Measurements from ENCODE around the gene LRRFIP1.
"Not testable (repeated sequence)": the region's sequence is repeated elsewhere in the genome, so short reads cannot be mapped to it uniquely, and the experiment has no call there.

LRRFIP1 gene

GRCh38 chr2:237666606-237667005 lies 39.2 kb downstream of the LRRFIP1 start:
- TF ChIP-seq SPI1 (IDR thresholded peaks at IDR 0.05; ENCODE audit: borderline replicate concordance, low read depth) (no peak), GABPA (IDR thresholded peaks at IDR 0.05; ENCODE audit: low read depth) (no peak), CTCF (IDR thresholded peaks at IDR 0.05; ENCODE audit: insufficient read depth, low read length) (no peak), POLR2AphosphoS5 (IDR thresholded peaks at IDR 0.05; ENCODE audit: low read depth) (no peak)
- H3K27ac ChIP-seq (replicated peaks): no peak overlapping the region
- H3K27me3 ChIP-seq (ENCODE audit: insufficient read depth, poor library complexity, severe bottlenecking): peaks cover 2% of the 10 kb centered on the region
- no peak overlapping the region for H3K4me3 ChIP-seq (replicated peaks; ENCODE audit: insufficient read depth, low read length)
- no peak for DNase-seq (ENCODE audit: low read depth in 1 of 2, low spot score in 1 of 2)

DNA sequence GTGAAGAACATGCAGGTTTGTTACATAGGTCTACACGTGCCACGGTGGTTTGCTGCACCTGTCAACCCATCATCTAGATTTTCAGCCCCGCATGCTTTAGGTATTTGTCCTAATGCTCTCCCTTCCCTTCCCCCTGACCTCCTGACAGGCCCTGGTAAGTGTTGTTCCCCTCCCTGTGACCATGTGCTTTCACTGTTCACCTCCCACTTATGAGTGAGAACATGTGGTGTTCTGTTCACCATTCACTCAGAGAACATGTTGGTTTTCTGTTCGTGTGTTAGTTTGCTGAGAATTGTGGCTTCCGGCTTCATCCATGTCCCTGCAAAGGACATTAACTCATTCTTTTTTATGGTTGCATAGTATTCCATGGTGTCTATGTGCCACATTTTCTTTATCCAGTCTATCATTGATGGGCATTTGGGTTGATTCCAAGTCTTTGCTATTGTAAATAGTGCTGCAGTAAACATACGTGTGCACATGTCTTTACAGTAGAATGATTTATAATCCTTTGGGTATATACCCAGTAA lies 39.7 kb downstream of the LRRFIP1 start:
- not testable (repeated sequence) for H3K4me3 ChIP-seq (replicated peaks; ENCODE audit: insufficient read depth, low read length); H3K27ac ChIP-seq (replicated peaks); DNase-seq (ENCODE audit: low read depth in 1 of 2, low spot score in 1 of 2); H3K27me3 ChIP-seq (ENCODE audit: insufficient read depth, poor library complexity, severe bottlenecking)

DNA sequence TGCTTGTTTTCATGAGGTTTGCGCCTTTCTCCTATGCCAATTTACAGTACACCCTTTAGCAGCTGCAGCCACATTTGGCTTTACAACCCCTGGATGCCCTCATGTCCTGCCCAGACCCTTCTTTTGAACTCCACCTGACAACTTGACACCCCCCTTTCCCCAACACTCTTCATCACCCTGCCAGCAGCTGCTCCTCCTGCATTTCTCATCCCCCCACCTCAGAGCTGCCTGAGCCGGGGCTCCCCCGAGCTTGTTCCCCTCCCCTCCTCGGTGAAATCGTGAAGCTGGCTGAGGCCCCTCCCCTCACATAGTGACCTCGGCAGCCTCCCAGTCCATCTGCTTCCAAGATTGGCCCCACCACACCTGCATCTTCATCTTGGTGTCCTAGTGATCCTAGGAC lies 40.5 kb downstream of the LRRFIP1 start:
- TF ChIP-seq CTCF (IDR thresholded peaks at IDR 0.05; ENCODE audit: insufficient read depth, low read length): no peak
- TF ChIP-seq REST (IDR thresholded peaks at IDR 0.05; ENCODE audit: insufficient replicate concordance, low read depth): no peak
- TF ChIP-seq POLR2AphosphoS5 (IDR thresholded peaks at IDR 0.05; ENCODE audit: low read depth): no peak
- TF ChIP-seq SPI1 (IDR thresholded peaks at IDR 0.05; ENCODE audit: borderline replicate concordance, low read depth): no peak
- TF ChIP-seq GABPA (IDR thresholded peaks at IDR 0.05; ENCODE audit: low read depth): no peak
- no peak for DNase-seq (ENCODE audit: low read depth in 1 of 2, low spot score in 1 of 2)
- Histone ChIP-seq H3K27me3 (ENCODE audit: insufficient read depth, poor library complexity, severe bottlenecking) (peaks cover 2% of the 10 kb centered on the region), H3K27ac (replicated peaks) (no peak overlapping the region), H3K4me3 (replicated peaks; ENCODE audit: insufficient read depth, low read length) (no peak overlapping the region)

DNA sequence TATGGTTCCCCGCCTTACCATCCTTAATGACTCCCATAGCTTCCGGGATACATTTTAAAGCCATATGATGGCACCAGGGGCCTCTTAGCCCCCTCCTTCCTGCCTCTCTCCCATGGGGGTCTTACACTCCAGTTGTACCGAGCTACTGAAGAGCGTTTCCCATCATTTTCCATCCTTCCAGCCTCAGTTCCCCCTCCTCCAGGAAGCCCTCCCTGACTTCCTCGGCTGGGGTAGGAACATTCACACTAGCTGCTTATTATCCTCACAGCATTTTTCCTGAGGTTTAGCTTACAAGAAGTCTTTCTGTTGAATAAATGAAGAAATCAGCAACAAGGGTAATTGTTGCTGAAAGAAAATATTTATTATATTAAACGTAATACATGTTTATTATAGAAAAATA lies 41.1 kb downstream of the LRRFIP1 start:
- Histone ChIP-seq H3K4me3 (replicated peaks; ENCODE audit: insufficient read depth, low read length) (no peak overlapping the region), H3K27ac (replicated peaks) (no peak overlapping the region), H3K27me3 (ENCODE audit: insufficient read depth, poor library complexity, severe bottlenecking) (peaks cover 2% of the 10 kb centered on the region)
- no peak for DNase-seq (ENCODE audit: low read depth in 1 of 2, low spot score in 1 of 2)
- TF ChIP-seq POLR2AphosphoS5 (IDR thresholded peaks at IDR 0.05; ENCODE audit: low read depth) (no peak), SPI1 (IDR thresholded peaks at IDR 0.05; ENCODE audit: borderline replicate concordance, low read depth) (no peak), GABPA (IDR thresholded peaks at IDR 0.05; ENCODE audit: low read depth) (no peak), CTCF (IDR thresholded peaks at IDR 0.05; ENCODE audit: insufficient read depth, low read length) (no peak), REST (IDR thresholded peaks at IDR 0.05; ENCODE audit: insufficient replicate concordance, low read depth) (no peak)
